HG03571 (cell line): ENCODE results near the gene MLH1.

Experiments
- ATAC-seq: cut with Tn5 transposase; IDR thresholded peaks from one replicate; pipeline ENCODE4 v1.9.1; 2021; ENCODE audit not compliant: unreplicated experiment

Gene MLH1

DNA sequence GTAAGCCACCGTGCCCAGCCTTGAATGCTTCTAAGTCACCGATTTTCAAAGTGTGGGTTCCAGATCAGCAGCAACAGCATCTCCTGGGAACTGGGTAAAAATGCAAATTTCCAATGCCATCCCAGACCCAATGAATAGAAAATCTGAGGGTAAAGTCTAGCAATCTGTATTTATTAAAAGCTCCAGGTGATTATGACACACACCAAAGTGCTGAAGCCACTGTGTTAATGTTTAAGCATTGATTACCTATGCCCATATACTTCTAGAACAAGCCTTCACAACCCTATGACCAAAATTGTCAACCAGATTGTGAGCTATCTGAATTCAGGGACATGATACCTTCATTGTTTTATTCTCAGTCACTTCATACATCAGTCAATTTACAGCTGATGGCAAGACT lies 94.6 kb downstream of the MLH1 start:
- no peak for ATAC-seq

- ATAC-seq, result no peak
Measured at GRCh38 chr3:37092484-37092883, 99.2 kb downstream of the MLH1 start.

GRCh38 chr3:37093481-37093880 lies 100.2 kb downstream of the MLH1 start:
- no peak for ATAC-seq

GRCh38 chr3:37094636-37095035 lies 101.3 kb downstream of the MLH1 start:
- ATAC-seq, result no peak

DNA sequence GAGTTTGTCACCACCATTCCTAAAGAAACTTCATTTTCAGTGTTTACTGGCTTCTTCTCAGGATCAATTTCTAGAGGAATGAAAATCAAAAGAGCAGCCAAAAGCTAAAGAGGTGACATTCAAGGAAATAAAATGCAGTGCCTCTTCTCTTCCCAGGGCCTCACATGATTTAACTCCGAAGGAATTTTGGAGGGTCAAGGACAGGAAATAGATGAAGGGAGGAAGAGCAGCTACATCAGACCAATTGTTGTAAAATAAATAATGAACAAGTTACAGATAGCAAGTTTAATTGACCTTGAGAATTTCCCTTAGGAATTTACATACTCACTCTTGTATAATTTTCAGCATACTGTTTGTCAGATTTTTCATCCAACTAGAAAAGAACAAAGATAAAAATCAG lies 103.0 kb downstream of the MLH1 start:
- no peak for ATAC-seq

DNA sequence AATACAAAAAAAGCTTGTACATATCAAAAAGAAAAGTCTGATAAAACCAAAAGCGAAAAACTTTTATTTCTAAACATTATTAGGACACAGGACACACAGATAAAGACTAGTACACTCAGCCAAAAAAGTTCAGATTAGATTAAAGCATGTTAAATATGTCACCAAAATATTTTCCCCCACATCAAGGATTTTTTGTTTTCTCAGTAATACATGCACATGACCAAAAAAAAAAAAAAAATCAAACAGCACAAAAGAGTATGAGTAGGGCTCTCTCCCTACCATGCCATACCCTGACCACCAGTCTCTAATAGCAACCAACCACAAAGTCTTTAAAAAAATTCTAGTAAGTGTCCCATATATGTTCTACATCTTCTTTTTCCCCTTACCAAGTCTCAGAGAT lies 103.7 kb downstream of the MLH1 start:
- no peak for ATAC-seq

DNA sequence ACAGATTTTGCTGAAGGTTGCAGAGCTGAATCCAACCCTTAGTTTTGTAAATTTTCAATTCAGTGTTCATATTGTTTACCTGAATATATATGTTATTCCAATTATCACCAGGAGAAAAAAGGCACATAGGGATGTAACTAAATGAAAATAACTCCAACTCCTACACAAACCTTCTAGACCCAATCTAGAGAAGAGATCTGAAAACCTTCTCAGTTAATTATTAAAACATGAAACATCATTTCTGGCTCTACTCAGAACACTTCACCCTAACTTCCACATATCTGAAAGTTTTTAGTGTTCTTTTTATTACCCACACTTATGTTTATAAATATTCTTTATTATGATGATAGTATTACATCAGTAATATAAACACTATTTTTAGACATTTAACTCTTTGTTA lies 104.5 kb downstream of the MLH1 start:
- ATAC-seq, result no peak

DNA sequence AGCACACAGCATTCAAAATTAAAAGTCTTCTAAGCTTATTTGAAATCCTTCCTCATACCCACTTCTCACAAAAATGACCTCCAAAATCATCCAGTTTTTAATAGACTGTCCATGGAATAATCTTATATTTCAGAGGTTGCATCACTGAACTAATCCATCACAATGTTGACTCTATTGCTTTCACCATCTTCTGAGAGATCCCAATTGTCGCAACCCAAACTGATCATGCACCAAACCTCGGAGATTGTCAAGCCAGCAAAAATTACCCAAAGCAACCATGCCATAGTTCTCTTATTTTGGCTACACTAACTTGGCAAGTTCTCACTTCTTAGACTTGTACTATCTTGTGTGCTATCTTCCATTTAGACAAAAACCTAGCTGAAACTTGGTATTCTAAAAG lies 105.6 kb downstream of the MLH1 start:
- no peak for ATAC-seq

DNA sequence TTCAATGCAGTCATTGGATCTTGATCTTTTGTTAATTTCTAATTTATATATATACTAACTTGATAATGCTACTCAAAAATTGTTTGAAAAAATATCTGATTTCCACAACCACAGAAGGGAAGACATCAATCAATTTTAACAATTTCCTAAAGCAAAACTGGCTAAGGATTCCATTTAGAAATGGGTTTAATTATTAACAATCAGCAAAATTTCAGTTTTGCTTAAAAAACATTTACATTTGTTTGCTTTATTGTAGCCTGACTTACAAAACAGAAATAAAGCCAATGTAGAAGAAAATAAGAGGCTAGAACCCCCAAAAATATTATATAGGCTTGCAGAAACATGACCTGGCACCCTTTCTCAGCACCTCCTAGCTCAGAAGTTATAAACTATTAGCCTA lies 106.2 kb downstream of the MLH1 start:
- no peak for ATAC-seq

- ATAC-seq, result no peak
Measured at GRCh38 chr3:37100411-37100810, 107.1 kb downstream of the MLH1 start.
